Measurements from ENCODE around the gene PDSS2. TPM values are rescaled to one million over a fixed set of nuclear protein-coding genes. Genes with fewer than 3 reads are reported as not detected.
A peak's percentile ranks its signal among the peaks of the same experiment; 100 is the strongest.

Gene PDSS2, protein sequence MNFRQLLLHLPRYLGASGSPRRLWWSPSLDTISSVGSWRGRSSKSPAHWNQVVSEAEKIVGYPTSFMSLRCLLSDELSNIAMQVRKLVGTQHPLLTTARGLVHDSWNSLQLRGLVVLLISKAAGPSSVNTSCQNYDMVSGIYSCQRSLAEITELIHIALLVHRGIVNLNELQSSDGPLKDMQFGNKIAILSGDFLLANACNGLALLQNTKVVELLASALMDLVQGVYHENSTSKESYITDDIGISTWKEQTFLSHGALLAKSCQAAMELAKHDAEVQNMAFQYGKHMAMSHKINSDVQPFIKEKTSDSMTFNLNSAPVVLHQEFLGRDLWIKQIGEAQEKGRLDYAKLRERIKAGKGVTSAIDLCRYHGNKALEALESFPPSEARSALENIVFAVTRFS
- total RNA-seq (10 to 100 TPM in 1 of 4 donors, 1 to 10 TPM in 3; 9.4 to 11.1 (median 9.6) TPM), polyA plus RNA-seq (10 to 100 TPM; 13.8 to 18.5 (median 13.8) TPM)

DNA sequence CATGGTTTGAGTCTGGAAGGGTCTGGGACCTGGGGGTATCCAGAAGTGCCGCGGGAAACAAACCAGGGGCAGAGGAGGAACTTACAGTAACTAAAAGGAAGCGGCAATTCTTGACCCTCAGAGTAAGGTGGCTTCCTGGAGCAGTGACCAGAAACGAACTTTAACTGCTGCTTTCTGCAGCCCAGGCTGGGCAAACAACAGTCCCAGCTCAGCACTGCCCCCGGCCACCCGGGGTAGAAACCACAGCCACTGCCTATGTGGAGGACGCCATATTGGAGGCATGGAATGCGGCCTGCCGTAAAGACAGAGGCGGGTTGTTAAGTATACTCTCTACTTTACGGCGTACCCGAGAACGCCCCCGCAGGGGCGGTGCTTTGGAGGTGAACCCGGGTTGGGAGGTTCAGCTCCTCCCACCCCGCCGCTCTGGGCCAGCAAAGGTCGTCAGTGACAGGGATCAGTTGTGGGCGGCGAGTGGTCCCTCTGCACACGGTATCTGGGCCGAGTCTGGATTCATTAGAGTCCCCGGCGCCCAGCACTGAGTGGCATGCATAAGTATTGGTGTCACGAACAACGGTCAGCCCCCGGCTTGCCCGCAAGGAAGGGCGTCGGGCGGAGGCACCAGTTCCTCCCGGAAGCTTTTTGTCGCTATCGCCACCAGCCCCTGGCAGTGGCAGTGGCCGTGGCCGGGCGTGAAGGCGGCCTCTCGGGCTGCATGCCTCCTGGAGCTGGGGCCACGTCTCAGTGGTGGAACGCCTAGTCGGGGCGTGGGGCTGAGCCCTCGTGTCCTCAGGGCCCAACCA is at the start of gene PDSS2:
TSS of gene PDSS2 (minus strand) at position 282 of the 800 bp plus-strand sequence. CDS start at position 3, 279 bp downstream.
- intact Hi-C loops (cut with DNase I) = loop anchor here (2.0 to 10.0 kb wide), 2 partner anchors 31 to 195 kb away; partner anchors contain the start of gene SOBP
- Histone ChIP-seq H3K27ac (peak within 1 kb of the TSS; percentile 81 to 89 (median 86)), H3K4me3 (peak within 1 kb of the TSS; percentile 66 to 81 (median 72)), H3K9me3 (no peaks in the 10 kb centered on the region), H3K27me3 (no peaks in the 10 kb centered on the region), H3K4me1 (peaks cover 0 to 13% (median 8%) of the 10 kb centered on the region in 4 donors), H3K36me3 (no peaks in the 10 kb centered on the region)
- WGBS, 2 donors = 0% methylated on average over 46 of the region's 46 CpGs
- TF ChIP-seq POLR2A (IDR thresholded peaks at IDR 0.05) (peak in 1 of 2 donors; percentile 80), EP300 (IDR thresholded peaks at IDR 0.05) (no peak), POLR2AphosphoS5 (IDR thresholded peaks at IDR 0.05) (peak; percentile 67 to 85 (median 82))
- TF ChIP-seq, protein P1, sequence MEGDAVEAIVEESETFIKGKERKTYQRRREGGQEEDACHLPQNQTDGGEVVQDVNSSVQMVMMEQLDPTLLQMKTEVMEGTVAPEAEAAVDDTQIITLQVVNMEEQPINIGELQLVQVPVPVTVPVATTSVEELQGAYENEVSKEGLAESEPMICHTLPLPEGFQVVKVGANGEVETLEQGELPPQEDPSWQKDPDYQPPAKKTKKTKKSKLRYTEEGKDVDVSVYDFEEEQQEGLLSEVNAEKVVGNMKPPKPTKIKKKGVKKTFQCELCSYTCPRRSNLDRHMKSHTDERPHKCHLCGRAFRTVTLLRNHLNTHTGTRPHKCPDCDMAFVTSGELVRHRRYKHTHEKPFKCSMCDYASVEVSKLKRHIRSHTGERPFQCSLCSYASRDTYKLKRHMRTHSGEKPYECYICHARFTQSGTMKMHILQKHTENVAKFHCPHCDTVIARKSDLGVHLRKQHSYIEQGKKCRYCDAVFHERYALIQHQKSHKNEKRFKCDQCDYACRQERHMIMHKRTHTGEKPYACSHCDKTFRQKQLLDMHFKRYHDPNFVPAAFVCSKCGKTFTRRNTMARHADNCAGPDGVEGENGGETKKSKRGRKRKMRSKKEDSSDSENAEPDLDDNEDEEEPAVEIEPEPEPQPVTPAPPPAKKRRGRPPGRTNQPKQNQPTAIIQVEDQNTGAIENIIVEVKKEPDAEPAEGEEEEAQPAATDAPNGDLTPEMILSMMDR (IDR thresholded peaks at IDR 0.05) = peak in 2 of 4 experiments; percentile 23
- peak; percentile 97 for DNase-seq

DNA sequence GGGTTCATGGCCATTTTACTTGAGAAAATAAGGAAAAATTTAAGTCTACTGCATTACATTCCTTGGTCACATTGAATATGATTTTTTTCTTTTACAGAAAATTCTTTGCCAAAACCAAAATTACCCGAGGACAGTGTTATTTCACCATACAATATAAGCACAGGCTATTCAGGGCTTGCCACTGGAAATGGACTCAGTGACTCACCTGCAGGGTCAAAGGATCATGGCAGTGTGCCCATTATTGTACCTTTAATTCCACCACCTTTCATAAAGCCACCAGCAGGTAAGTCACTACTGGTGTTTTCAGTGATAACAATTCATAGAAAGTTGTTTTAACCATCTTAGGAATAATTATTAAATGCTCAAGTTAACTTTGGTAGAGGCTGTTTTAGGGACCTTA is 46.8 kb upstream of the PDSS2 start:
- intact Hi-C loops (cut with DNase I) = no loop called here
- H3K9me3 ChIP-seq = no peaks in the 10 kb centered on the region
- 28 to 76% methylated on average over 1 of the region's 1 CpG for WGBS, 2 donors
- peaks cover 0 to 22% (median 6%) of the 10 kb centered on the region in 4 donors for H3K4me1 ChIP-seq
- no peak for TF ChIP-seq POLR2AphosphoS5 (IDR thresholded peaks at IDR 0.05)
- no peak for TF ChIP-seq EP300 (IDR thresholded peaks at IDR 0.05)
- TF ChIP-seq POLR2A (IDR thresholded peaks at IDR 0.05) = no peak
- TF ChIP-seq, protein P1 (IDR thresholded peaks at IDR 0.05) = no peak
- no peak overlapping the region for H3K4me3 ChIP-seq
- DNase-seq = no peak
- H3K27me3 ChIP-seq = no peaks in the 10 kb centered on the region
- peaks cover 0 to 13% (median 0%) of the 10 kb centered on the region in 4 donors for H3K36me3 ChIP-seq
- no peak overlapping the region for H3K27ac ChIP-seq

DNA sequence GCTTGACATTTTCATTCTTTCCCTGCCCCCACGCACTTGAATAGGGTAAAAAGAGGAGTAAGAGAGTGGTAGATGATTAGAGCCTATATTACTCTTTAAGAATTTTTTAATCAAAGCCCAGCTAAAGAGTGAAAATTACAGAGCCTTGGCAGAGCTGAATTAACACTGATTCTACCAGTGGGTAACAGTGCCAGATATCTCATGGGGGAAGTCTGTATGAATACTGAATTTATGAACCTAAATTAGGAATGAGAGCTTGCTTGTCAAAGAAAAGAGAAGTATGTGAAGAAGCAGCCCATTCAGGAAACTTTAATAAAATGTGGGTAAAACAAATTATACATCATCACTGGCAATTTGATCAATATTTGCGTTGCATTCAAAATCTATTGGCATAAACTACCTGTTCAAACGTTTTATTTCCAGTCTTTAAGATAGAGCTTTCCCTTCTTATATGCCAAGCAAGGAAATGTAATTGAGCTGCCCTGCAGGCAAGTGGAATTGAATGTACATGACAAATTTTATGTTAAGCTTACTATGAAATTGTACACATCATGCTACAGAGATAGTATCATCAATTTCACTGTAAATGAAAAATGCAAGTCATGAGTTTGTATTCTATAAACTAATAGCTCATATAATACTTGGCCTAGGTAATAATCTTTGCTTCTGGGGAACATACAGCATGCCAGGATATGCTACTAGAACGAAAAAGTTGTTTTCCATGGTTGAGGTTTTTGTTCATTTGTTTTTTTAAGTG is 45.1 kb upstream of the PDSS2 start:
- Histone ChIP-seq H3K4me3 (no peak overlapping the region), H3K27me3 (no peaks in the 10 kb centered on the region), H3K4me1 (peaks cover 0 to 19% (median 5%) of the 10 kb centered on the region in 4 donors), H3K36me3 (peaks cover 0 to 13% (median 0%) of the 10 kb centered on the region in 4 donors), H3K27ac (no peak overlapping the region), H3K9me3 (no peaks in the 10 kb centered on the region)
- 73 to 75% methylated on average over 4 of the region's 4 CpGs for WGBS, 2 donors
- DNase-seq = no peak
- TF ChIP-seq, protein P1 (IDR thresholded peaks at IDR 0.05) = no peak
- no peak for TF ChIP-seq EP300 (IDR thresholded peaks at IDR 0.05)
- no peak for TF ChIP-seq POLR2A (IDR thresholded peaks at IDR 0.05)
- TF ChIP-seq POLR2AphosphoS5 (IDR thresholded peaks at IDR 0.05) = no peak
- intact Hi-C loops (cut with DNase I) = no loop called here
